HEK293 (cell line): ENCODE measurements around the gene CHD8.

ENCODE experiments used
- CTCF ChIA-PET: fragments of 350-600 bp; formaldehyde crosslinking; extraction: SDS; loops from one replicate; lab custom pipeline; 2021; ENCODE audit warnings: antibody characterized with exemption; lab: Yijun Ruan, JAX
- POLR2A ChIA-PET: fragments of 300-600 bp; formaldehyde crosslinking; extraction: SDS; loops from one replicate; lab custom pipeline; 2020; ENCODE audit warnings: antibody characterized with exemption, inconsistent platforms; lab: Yijun Ruan, JAX
- H3K27ac ChIP-seq: fragments of 200-500 bp; sonication (Bioruptor generic); 2 replicates; pipeline ENCODE4 v1.5.1; 2014; ENCODE audit warnings: low read depth, low read length, control low read depth, inconsistent platforms; ENCODE audit errors: extremely low read depth
- H3K36me3 ChIP-seq, 2 experiments: fragments of 200-500 bp in 1 of 2; sonication (Bioruptor generic) in 1 of 2; 1 replicate in 1 of 2; 2 replicates in 1 of 2; pipeline ENCODE4 v1.5.1; 2014 to 2017; ENCODE audit warnings: inconsistent platforms in 2 of 2, low read length in 2 of 2; ENCODE audit not compliant: control insufficient read depth in 2 of 2, insufficient read depth in 1 of 2
- H3K4me1 ChIP-seq: fragments of 200-500 bp; sonication (Bioruptor generic); 2 replicates; pipeline ENCODE4 v1.5.1; 2014; ENCODE audit warnings: mild to moderate bottlenecking, low read length, inconsistent platforms; ENCODE audit not compliant: control insufficient read depth, insufficient read depth
- H3K4me3 ChIP-seq: 2 replicates; pipeline ENCODE4 v1.5.1; 2011; ENCODE audit warnings: low read depth, mild to moderate bottlenecking, control low read depth, low read length, moderate library complexity
- H3K9me3 ChIP-seq: fragments of 200-500 bp; sonication (Bioruptor generic); 2 replicates; pipeline ENCODE4 v1.5.1; 2014; ENCODE audit warnings: low read depth, low read length, inconsistent platforms; ENCODE audit not compliant: control insufficient read depth, insufficient read depth
- EGR2 ChIP-seq: fragments of 450-650 bp; formaldehyde crosslinking; IDR thresholded peaks from 2 replicates; pipeline ENCODE4 v1.5.1; 2016; ENCODE audit warnings: low read depth, missing biosample characterization, missing genetic modification characterization
- GLIS1 ChIP-seq: fragments of 450-650 bp; formaldehyde crosslinking; IDR thresholded peaks from 2 replicates; pipeline ENCODE4 v1.5.1; 2016; ENCODE audit warnings: missing biosample characterization, missing genetic modification characterization
- GLIS2 ChIP-seq: fragments of 450-650 bp; formaldehyde crosslinking; IDR thresholded peaks from 2 replicates; pipeline ENCODE4 v1.5.1; 2016; ENCODE audit warnings: missing biosample characterization, missing genetic modification characterization
- IKZF3 ChIP-seq: fragments of 450-650 bp; IDR thresholded peaks from 2 replicates; pipeline ENCODE4 v1.5.0; 2018; ENCODE audit warnings: missing biosample characterization, mild to moderate bottlenecking, missing genetic modification characterization, moderate library complexity
- KLF1 ChIP-seq: fragments of 450-650 bp; formaldehyde crosslinking; IDR thresholded peaks from 2 replicates; pipeline ENCODE4 v1.5.1; 2016; ENCODE audit warnings: missing biosample characterization, missing genetic modification characterization
- KLF9 ChIP-seq: fragments of 450-650 bp; formaldehyde crosslinking; IDR thresholded peaks from 2 replicates; pipeline ENCODE4 v1.5.1; 2016; ENCODE audit warnings: missing biosample characterization, missing genetic modification characterization, low read depth
- OVOL3 ChIP-seq: fragments of 450-650 bp; formaldehyde crosslinking; IDR thresholded peaks from 2 replicates; pipeline ENCODE4 v1.5.1; 2016; ENCODE audit warnings: missing biosample characterization, missing genetic modification characterization
- REPIN1 ChIP-seq: fragments of 450-650 bp; formaldehyde crosslinking; IDR thresholded peaks from 2 replicates; pipeline ENCODE4 v1.5.1; 2017; ENCODE audit warnings: missing biosample characterization, missing genetic modification characterization, low read depth
- SP2 ChIP-seq: fragments of 450-650 bp; formaldehyde crosslinking; IDR thresholded peaks from 2 replicates; pipeline ENCODE4 v1.5.1; 2016; ENCODE audit warnings: missing biosample characterization, missing genetic modification characterization
- SP3 ChIP-seq: fragments of 450-650 bp; formaldehyde crosslinking; IDR thresholded peaks from 2 replicates; pipeline ENCODE4 v1.5.1; 2016; ENCODE audit warnings: missing biosample characterization, missing genetic modification characterization
- ZBTB8A ChIP-seq: fragments of 450-650 bp; formaldehyde crosslinking; IDR thresholded peaks from 2 replicates; pipeline ENCODE4 v1.5.1; 2016; ENCODE audit warnings: missing biosample characterization, missing genetic modification characterization
- ZFP69B ChIP-seq: fragments of 450-650 bp; formaldehyde crosslinking; IDR thresholded peaks from 2 replicates; pipeline ENCODE4 v1.5.1; 2016; ENCODE audit warnings: missing biosample characterization, missing genetic modification characterization
- ZNF24 ChIP-seq: fragments of 450-650 bp; formaldehyde crosslinking; IDR thresholded peaks from 2 replicates; pipeline ENCODE4 v1.5.1; 2016; ENCODE audit warnings: missing biosample characterization, missing genetic modification characterization
- ZNF335 ChIP-seq: fragments of 450-650 bp; formaldehyde crosslinking; conservative IDR thresholded peaks from 2 replicates; pipeline ENCODE4 v1.5.1; 2016; ENCODE audit warnings: missing biosample characterization, missing genetic modification characterization
- ZNF514 ChIP-seq: fragments of 450-650 bp; formaldehyde crosslinking; IDR thresholded peaks from 2 replicates; pipeline ENCODE4 v1.5.1; 2016; ENCODE audit warnings: missing biosample characterization, missing genetic modification characterization
- ZNF521 ChIP-seq: fragments of 450-650 bp; formaldehyde crosslinking; IDR thresholded peaks from 2 replicates; pipeline ENCODE4 v1.5.1; 2017; ENCODE audit warnings: missing biosample characterization, mild to moderate bottlenecking, missing genetic modification characterization
- ZNF600 ChIP-seq: fragments of 450-650 bp; formaldehyde crosslinking; IDR thresholded peaks from 2 replicates; pipeline ENCODE4 v1.5.1; 2016; ENCODE audit warnings: missing biosample characterization, missing genetic modification characterization
- TF ChIP-seq, protein P1 (sequence below): fragments of 450-650 bp; formaldehyde crosslinking; IDR thresholded peaks from 2 replicates; pipeline ENCODE4 v1.5.1; 2016; ENCODE audit warnings: missing biosample characterization, missing genetic modification characterization
- TF ChIP-seq, protein P2 (sequence below): fragments of 450-650 bp; formaldehyde crosslinking; IDR thresholded peaks from 2 replicates; pipeline ENCODE4 v1.5.1; 2016; ENCODE audit warnings: missing biosample characterization, missing genetic modification characterization
- TF ChIP-seq, protein P3 (sequence below): fragments of 450-650 bp; formaldehyde crosslinking; IDR thresholded peaks from 2 replicates; pipeline ENCODE4 v1.5.1; 2016; ENCODE audit warnings: missing biosample characterization, missing genetic modification characterization
- TF ChIP-seq, protein P4 (sequence below): fragments of 450-650 bp; formaldehyde crosslinking; IDR thresholded peaks from 2 replicates; pipeline ENCODE4 v1.5.1; 2016; ENCODE audit warnings: missing biosample characterization, missing genetic modification characterization

Gene CHD8

GRCh38 chr14:21476925-21477681 lies 21.2 kb upstream of the CHD8 start, which contains the start of the genes RAB2B and TOX4 (continued):
- TF ChIP-seq, protein P1, sequence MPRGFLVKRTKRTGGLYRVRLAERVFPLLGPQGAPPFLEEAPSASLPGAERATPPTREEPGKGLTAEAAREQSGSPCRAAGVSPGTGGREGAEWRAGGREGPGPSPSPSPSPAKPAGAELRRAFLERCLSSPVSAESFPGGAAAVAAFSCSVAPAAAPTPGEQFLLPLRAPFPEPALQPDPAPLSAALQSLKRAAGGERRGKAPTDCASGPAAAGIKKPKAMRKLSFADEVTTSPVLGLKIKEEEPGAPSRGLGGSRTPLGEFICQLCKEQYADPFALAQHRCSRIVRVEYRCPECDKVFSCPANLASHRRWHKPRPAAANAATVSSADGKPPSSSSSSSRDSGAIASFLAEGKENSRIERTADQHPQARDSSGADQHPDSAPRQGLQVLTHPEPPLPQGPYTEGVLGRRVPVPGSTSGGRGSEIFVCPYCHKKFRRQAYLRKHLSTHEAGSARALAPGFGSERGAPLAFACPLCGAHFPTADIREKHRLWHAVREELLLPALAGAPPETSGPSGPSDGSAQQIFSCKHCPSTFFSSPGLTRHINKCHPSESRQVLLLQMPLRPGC (tag by site-specific recombination): 0 out of 2 replicates have a peak, but pooled peaks have one; percentile 55
- TF ChIP-seq ZBTB8A (tag by site-specific recombination): peak; percentile 43
- TF ChIP-seq GLIS2: peak; percentile 83
- peak; percentile 65; the same call in 1 of the 2 replicates for TF ChIP-seq EGR2 (tag by site-specific recombination)
- TF ChIP-seq GLIS1 (tag by site-specific recombination): peak; percentile 76
- peak; percentile 90 for TF ChIP-seq SP2 (tag by site-specific recombination)
- no peak for TF ChIP-seq ZNF514
- no peak; the same call in 1 of the 2 replicates for TF ChIP-seq KLF1 (tag by site-specific recombination)
- peak; percentile 54; the same call in 1 of the 2 replicates for TF ChIP-seq ZFP69B (tag by site-specific recombination)
- TF ChIP-seq, protein P2, sequence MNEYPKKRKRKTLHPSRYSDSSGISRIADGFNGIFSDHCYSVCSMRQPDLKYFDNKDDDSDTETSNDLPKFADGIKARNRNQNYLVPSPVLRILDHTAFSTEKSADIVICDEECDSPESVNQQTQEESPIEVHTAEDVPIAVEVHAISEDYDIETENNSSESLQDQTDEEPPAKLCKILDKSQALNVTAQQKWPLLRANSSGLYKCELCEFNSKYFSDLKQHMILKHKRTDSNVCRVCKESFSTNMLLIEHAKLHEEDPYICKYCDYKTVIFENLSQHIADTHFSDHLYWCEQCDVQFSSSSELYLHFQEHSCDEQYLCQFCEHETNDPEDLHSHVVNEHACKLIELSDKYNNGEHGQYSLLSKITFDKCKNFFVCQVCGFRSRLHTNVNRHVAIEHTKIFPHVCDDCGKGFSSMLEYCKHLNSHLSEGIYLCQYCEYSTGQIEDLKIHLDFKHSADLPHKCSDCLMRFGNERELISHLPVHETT (tag by site-specific recombination): peak; percentile 93
- TF ChIP-seq ZNF521 (tag by site-specific recombination): no peak
- TF ChIP-seq, protein P3, sequence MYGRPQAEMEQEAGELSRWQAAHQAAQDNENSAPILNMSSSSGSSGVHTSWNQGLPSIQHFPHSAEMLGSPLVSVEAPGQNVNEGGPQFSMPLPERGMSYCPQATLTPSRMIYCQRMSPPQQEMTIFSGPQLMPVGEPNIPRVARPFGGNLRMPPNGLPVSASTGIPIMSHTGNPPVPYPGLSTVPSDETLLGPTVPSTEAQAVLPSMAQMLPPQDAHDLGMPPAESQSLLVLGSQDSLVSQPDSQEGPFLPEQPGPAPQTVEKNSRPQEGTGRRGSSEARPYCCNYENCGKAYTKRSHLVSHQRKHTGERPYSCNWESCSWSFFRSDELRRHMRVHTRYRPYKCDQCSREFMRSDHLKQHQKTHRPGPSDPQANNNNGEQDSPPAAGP (tag by site-specific recombination): peak; percentile 56
- TF ChIP-seq SP3 (tag by site-specific recombination): peak; percentile 75
- TF ChIP-seq OVOL3 (tag by site-specific recombination): no peak; the same call in 1 of the 2 replicates

GRCh38 chr14:21476523-21476924 lies 20.6 kb upstream of the CHD8 start:
- H3K4me3 ChIP-seq: peak overlapping the region; percentile 90
- no peaks in the 10 kb centered on the region for H3K9me3 ChIP-seq
- ChIA-PET POLR2A (interaction anchor here (0.9 to 3.0 kb wide), 7 partner anchors 12 to 50 kb away, joined by 3 to 20 read pairs (median 4); partner anchors contain the start of genes CHD8, METTL3 and SALL2), CTCF (interaction anchor here (0.6 to 2.9 kb wide), 9 partner anchors 10 to 166 kb away, joined by 3 to 12 read pairs (median 3); no protein-coding TSS in a partner anchor)
- TF ChIP-seq ZNF600 (tag by site-specific recombination) (peak; percentile 37; the same call in 1 of the 2 replicates), KLF1 (tag by site-specific recombination) (0 out of 2 replicates have a peak, but pooled peaks have one; percentile 21), IKZF3 (tag by site-specific recombination) (0 out of 2 replicates have a peak, but pooled peaks have one; percentile 27), REPIN1 (tag by site-specific recombination) (no peak), ZNF335 (tag by site-specific recombination) (peak; percentile 60), KLF9 (tag by site-specific recombination) (peak; percentile 65), ZNF24 (no peak)
- TF ChIP-seq, protein P4, sequence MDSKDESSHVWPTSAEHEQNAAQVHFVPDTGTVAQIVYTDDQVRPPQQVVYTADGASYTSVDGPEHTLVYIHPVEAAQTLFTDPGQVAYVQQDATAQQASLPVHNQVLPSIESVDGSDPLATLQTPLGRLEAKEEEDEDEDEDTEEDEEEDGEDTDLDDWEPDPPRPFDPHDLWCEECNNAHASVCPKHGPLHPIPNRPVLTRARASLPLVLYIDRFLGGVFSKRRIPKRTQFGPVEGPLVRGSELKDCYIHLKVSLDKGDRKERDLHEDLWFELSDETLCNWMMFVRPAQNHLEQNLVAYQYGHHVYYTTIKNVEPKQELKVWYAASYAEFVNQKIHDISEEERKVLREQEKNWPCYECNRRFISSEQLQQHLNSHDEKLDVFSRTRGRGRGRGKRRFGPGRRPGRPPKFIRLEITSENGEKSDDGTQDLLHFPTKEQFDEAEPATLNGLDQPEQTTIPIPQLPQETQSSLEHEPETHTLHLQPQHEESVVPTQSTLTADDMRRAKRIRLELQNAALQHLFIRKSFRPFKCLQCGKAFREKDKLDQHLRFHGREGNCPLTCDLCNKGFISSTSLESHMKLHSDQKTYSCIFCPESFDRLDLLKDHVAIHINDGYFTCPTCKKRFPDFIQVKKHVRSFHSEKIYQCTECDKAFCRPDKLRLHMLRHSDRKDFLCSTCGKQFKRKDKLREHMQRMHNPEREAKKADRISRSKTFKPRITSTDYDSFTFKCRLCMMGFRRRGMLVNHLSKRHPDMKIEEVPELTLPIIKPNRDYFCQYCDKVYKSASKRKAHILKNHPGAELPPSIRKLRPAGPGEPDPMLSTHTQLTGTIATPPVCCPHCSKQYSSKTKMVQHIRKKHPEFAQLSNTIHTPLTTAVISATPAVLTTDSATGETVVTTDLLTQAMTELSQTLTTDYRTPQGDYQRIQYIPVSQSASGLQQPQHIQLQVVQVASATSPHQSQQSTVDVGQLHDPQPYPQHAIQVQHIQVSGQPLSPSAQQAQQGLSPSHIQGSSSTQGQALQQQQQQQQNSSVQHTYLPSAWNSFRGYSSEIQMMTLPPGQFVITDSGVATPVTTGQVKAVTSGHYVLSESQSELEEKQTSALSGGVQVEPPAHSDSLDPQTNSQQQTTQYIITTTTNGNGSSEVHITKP: peak; percentile 100
- no peaks in the 10 kb centered on the region for H3K4me1 ChIP-seq
- 0 out of 2 replicates have a peak overlapping the region, but pooled peaks have one; percentile 43 for H3K27ac ChIP-seq
- peaks cover 27 to 38% of the 10 kb centered on the region in 2 experiments for H3K36me3 ChIP-seq
